Left renal cortex interstitium (tissue), 4 donors: Measurements from ENCODE around the gene PDP2. TPM values are rescaled to one million over a fixed set of nuclear protein-coding genes. Genes with fewer than 3 reads are reported as not detected.
"Not testable (repeated sequence)": the region's sequence is repeated elsewhere in the genome, so short reads cannot be mapped to it uniquely, and the experiment has no call there.

Source experiments
- DNase-seq, 4 donors: peaks; one replicate each; pipeline ENCODE4 v3.0.0-alpha.2; 2013; ENCODE audit warnings: low read depth in 4 of 4, low spot score in 2 of 4, missing footprints in 1 of 4
- polyA plus RNA-seq, 4 donors: library from polyadenylated mRNA; unstranded; fragments of 120-200 nt; gene quantifications; one replicate each; pipeline ENCODE4 v1.2.1, GENCODE V29; 2013; ENCODE audit not compliant: insufficient read length in 4 of 4

PDP2 gene
- polyA plus RNA-seq, 4 donors = 11.5 to 14.5 (median 13.4) TPM

- DNase-seq = no peak
These were observed 26.8 kb upstream of the PDP2 start for GRCh38 chr16:66853261-66854139.

- DNase-seq = no peak
These were observed 24.1 kb upstream of the PDP2 start for GRCh38 chr16:66856184-66856730.

- no peak for DNase-seq
These were observed 23.5 kb upstream of the PDP2 start for GRCh38 chr16:66856801-66857200.

GRCh38 chr16:66857437-66857836 lies 22.9 kb upstream of the PDP2 start:
- DNase-seq = no peak

GRCh38 chr16:66858740-66859396 lies 21.4 kb upstream of the PDP2 start:
- no peak for DNase-seq

GRCh38 chr16:66859397-66860068 lies 20.8 kb upstream of the PDP2 start:
- DNase-seq = no peak

GRCh38 chr16:66862023-66862520 lies 18.2 kb upstream of the PDP2 start:
- no peak for DNase-seq

- no peak for DNase-seq
These were observed 16.6 kb upstream of the PDP2 start for GRCh38 chr16:66863707-66864106.

GRCh38 chr16:66869424-66869823 lies 10.9 kb upstream of the PDP2 start:
- no peak for DNase-seq

- DNase-seq = not testable (repeated sequence)
These were observed 9.0 kb upstream of the PDP2 start for GRCh38 chr16:66871363-66871762.

GRCh38 chr16:66871840-66872239 lies 8.5 kb upstream of the PDP2 start:
- no peak for DNase-seq

GRCh38 chr16:66872559-66872942 lies 7.8 kb upstream of the PDP2 start:
- no peak for DNase-seq

GRCh38 chr16:66872943-66873684 lies 7.2 kb upstream of the PDP2 start:
- DNase-seq = peak in 2 of 4 donors; percentile 64 to 71

GRCh38 chr16:66873685-66874055 lies 6.6 kb upstream of the PDP2 start:
- DNase-seq = no peak

- DNase-seq = no peak
These were observed 6.1 kb upstream of the PDP2 start for GRCh38 chr16:66874079-66874775.

GRCh38 chr16:66878067-66878466 lies 2.2 kb upstream of the PDP2 start:
- no peak for DNase-seq

GRCh38 chr16:66881014-66881417 lies 701 bp downstream of the PDP2 start:
- DNase-seq = no peak

GRCh38 chr16:66881560-66881959 lies 1.2 kb downstream of the PDP2 start:
- DNase-seq = no peak

GRCh38 chr16:66881964-66882508 lies 1.7 kb downstream of the PDP2 start:
- no peak for DNase-seq
